HepG2 (cell line): ENCODE measurements around the gene HES2. TPM values are rescaled to one million over a fixed set of nuclear protein-coding genes. Genes with fewer than 3 reads are reported as not detected.

Experiments used
- CEBPZ ChIP-seq: IDR thresholded peaks from 2 replicates; pipeline ENCODE4 v1.6.1; 2012; ENCODE audit warnings: low read length, improper control_type of control experiment
- FOXK2 ChIP-seq: fragments of 450-650 bp; IDR thresholded peaks from 2 replicates; pipeline ENCODE4 v1.6.1; 2016
- FOXP4 ChIP-seq: sonication (generic); formaldehyde crosslinking; IDR thresholded peaks from 2 replicates; pipeline ENCODE4 v1.4.0; 2020; ENCODE audit warnings: missing genetic modification reagents
- JUND ChIP-seq: sonication (generic); formaldehyde crosslinking; IDR thresholded peaks from 2 replicates; pipeline ENCODE4 v1.8.0; 2022; ENCODE audit warnings: mild to moderate bottlenecking, missing genetic modification reagents
- NFE2 ChIP-seq: sonication (generic); formaldehyde crosslinking; IDR thresholded peaks from 2 replicates; pipeline ENCODE4 v1.4.0; 2020; ENCODE audit warnings: missing genetic modification reagents
- NFKBIZ ChIP-seq: IDR thresholded peaks from 2 replicates; pipeline ENCODE4 v1.6.1; 2018; ENCODE audit warnings: missing genetic modification reagents, missing compliant biosample characterization
- REL ChIP-seq: sonication (generic); formaldehyde crosslinking; conservative IDR thresholded peaks from 2 replicates; pipeline ENCODE4 v1.8.0; 2022; ENCODE audit warnings: mild to moderate bottlenecking, missing genetic modification reagents, moderate library complexity
- SIN3B ChIP-seq: fragments of 150-350 bp; IDR thresholded peaks from 2 replicates; pipeline ENCODE4 v1.6.1; 2014; ENCODE audit warnings: low read length
- TEF ChIP-seq: sonication (generic); formaldehyde crosslinking; IDR thresholded peaks from 2 replicates; pipeline ENCODE4 v1.5.0; 2020; ENCODE audit warnings: missing genetic modification reagents
- THRA ChIP-seq: sonication (generic); formaldehyde crosslinking; IDR thresholded peaks from 2 replicates; pipeline ENCODE4 v1.4.0; 2020; ENCODE audit warnings: missing genetic modification reagents, borderline replicate concordance
- ZGPAT ChIP-seq: IDR thresholded peaks from 2 replicates; pipeline ENCODE4 v1.6.1; 2016; ENCODE audit warnings: mild to moderate bottlenecking
- ZKSCAN8 ChIP-seq: IDR thresholded peaks from 2 replicates; pipeline ENCODE4 v1.6.1; 2016; ENCODE audit warnings: borderline replicate concordance, missing genetic modification reagents, missing compliant biosample characterization
- ZNF12 ChIP-seq: sonication (generic); formaldehyde crosslinking; IDR thresholded peaks from 2 replicates; pipeline ENCODE4 v1.5.0; 2020; ENCODE audit warnings: missing genetic modification reagents
- ZNF180 ChIP-seq: sonication (generic); formaldehyde crosslinking; IDR thresholded peaks from 2 replicates; pipeline ENCODE4 v1.4.0; 2020; ENCODE audit warnings: low read depth, missing genetic modification reagents, borderline replicate concordance
- ZNF30 ChIP-seq: sonication (generic); formaldehyde crosslinking; IDR thresholded peaks from 2 replicates; pipeline ENCODE4 v1.5.0; 2020; ENCODE audit warnings: mild to moderate bottlenecking, missing genetic modification reagents
- ZNF446 ChIP-seq: sonication (generic); formaldehyde crosslinking; IDR thresholded peaks from 2 replicates; pipeline ENCODE4 v1.5.0; 2020; ENCODE audit warnings: mild to moderate bottlenecking, missing genetic modification reagents
- ZNF501 ChIP-seq: sonication (generic); formaldehyde crosslinking; IDR thresholded peaks from 2 replicates; pipeline ENCODE4 v1.5.1; 2020; ENCODE audit warnings: mild to moderate bottlenecking, moderate library complexity, missing genetic modification reagents
- ZNF703 ChIP-seq: sonication (generic); formaldehyde crosslinking; IDR thresholded peaks from 2 replicates; pipeline ENCODE4 v1.5.1; 2020; ENCODE audit warnings: missing genetic modification reagents, mild to moderate bottlenecking, moderate library complexity, borderline replicate concordance
- ZNF724P ChIP-seq: sonication (generic); formaldehyde crosslinking; IDR thresholded peaks from 2 replicates; pipeline ENCODE4 v1.8.0; 2022; ENCODE audit warnings: missing genetic modification reagents, borderline replicate concordance
- ZNF773 ChIP-seq: sonication (generic); formaldehyde crosslinking; IDR thresholded peaks from 2 replicates; pipeline ENCODE4 v1.4.0; 2020; ENCODE audit warnings: missing genetic modification reagents, borderline replicate concordance
- ZNF777 ChIP-seq: sonication (generic); formaldehyde crosslinking; IDR thresholded peaks from 2 replicates; pipeline ENCODE4 v1.4.0; 2020; ENCODE audit warnings: missing genetic modification reagents
- polyA plus RNA-seq, 8 experiments: library from polyadenylated mRNA; depleted of rRNA in 3 of 8; stranded (reverse) in 7 of 8; unstranded in 1 of 8; fragments of >200 nt; fragmentation: Illumina TruSeq in 4 of 8; extraction: Trizol in 4 of 8; gene quantifications; 2 replicates each; pipeline versions ENCODE4 v1.2.1 to v1.2.3, GENCODE V29; 2011 to 2016; ENCODE audit warnings: low read depth in 4 of 8, missing spikeins in 1 of 8, mixed read lengths in 1 of 8; ENCODE audit not compliant: insufficient read depth in 1 of 8
- total RNA-seq, 5 experiments: library from RNA; depleted of rRNA; stranded (reverse); fragments of >200 nt; fragmentation: Illumina TruSeq; extraction: Trizol; gene quantifications; 2 replicates each; pipeline ENCODE4 v1.2.3, GENCODE V29; 2016; ENCODE audit warnings: low read depth in 1 of 5

HES2 gene
- total and polyA plus RNA-seq, 2 of the 13 experiments (the other 11 are each of a cell fraction or from before 2014, with no cell fraction given): 0.11 to 0.17 TPM

GRCh38 chr1:6447818-6448748 is 28.4 kb upstream of the HES2 start (continued):
- no peak for TF ChIP-seq TEF (CRISPR knock-in tag)
- TF ChIP-seq NFKBIZ (CRISPR knock-in tag): no peak
- peak; percentile 60; the same call in 1 of the 2 replicates for TF ChIP-seq ZGPAT (CRISPR knock-in tag)
- TF ChIP-seq ZNF180 (CRISPR knock-in tag): no peak
- no peak for TF ChIP-seq ZNF703 (CRISPR knock-in tag)
- TF ChIP-seq CEBPZ: no peak
- TF ChIP-seq ZNF724P (CRISPR knock-in tag): no peak
- TF ChIP-seq NFE2 (CRISPR knock-in tag): no peak
- TF ChIP-seq ZNF446: no peak
- TF ChIP-seq SIN3B: no peak
- TF ChIP-seq REL (CRISPR knock-in tag): no peak
- TF ChIP-seq ZNF501: peak; percentile 33
- 0 out of 2 replicates have a peak, but pooled peaks have one; percentile 21 for TF ChIP-seq FOXP4
- no peak for TF ChIP-seq FOXK2
- TF ChIP-seq JUND: no peak
- TF ChIP-seq ZKSCAN8 (CRISPR knock-in tag): no peak
- no peak for TF ChIP-seq ZNF773 (CRISPR knock-in tag)
- TF ChIP-seq THRA: no peak
- peak; percentile 94 for TF ChIP-seq ZNF777 (CRISPR knock-in tag)
- TF ChIP-seq ZNF12 (CRISPR knock-in tag): no peak
- no peak; the same call in 1 of the 2 replicates for TF ChIP-seq ZNF30 (CRISPR knock-in tag)
